CD14-positive monocyte (primary cell): ENCODE measurements around the gene GRK1. TPM values are rescaled to one million over a fixed set of nuclear protein-coding genes. Genes with fewer than 3 reads are reported as not detected.

Source experiments
- DNase-seq, 3 donors: peaks; one replicate each; pipeline ENCODE4 v3.0.0-alpha.2; 2011 to 2022
- H2AFZ ChIP-seq: 2 replicates; pipeline ENCODE4 v1.6.0; 2012; ENCODE audit warnings: mild to moderate bottlenecking, low read depth, low read length, inconsistent platforms; ENCODE audit not compliant: insufficient read depth, poor library complexity, severe bottlenecking
- H3K27ac ChIP-seq, 2 donors: 1 replicate in 1 of 2; 2 replicates in 1 of 2; pipeline ENCODE4 v1.5.1; 2012 to 2013; ENCODE audit warnings: low read length in 2 of 2, control low read depth in 1 of 2, inconsistent platforms in 1 of 2, low read depth in 1 of 2, mild to moderate bottlenecking in 1 of 2
- H3K27me3 ChIP-seq, 2 donors: one replicate each; pipeline versions ENCODE4 v1.6.0 to v1.6.1; 2011 to 2013; ENCODE audit warnings: low read length in 2 of 2; ENCODE audit not compliant: control insufficient read depth in 2 of 2, insufficient read depth in 2 of 2
- H3K36me3 ChIP-seq, 2 donors: replicated peaks in 1 of 2; 1 replicate in 1 of 2; 2 replicates in 1 of 2; pipeline versions ENCODE4 v1.5.1 to v1.6.1; 2012 to 2013; ENCODE audit warnings: low read length in 2 of 2, control low read depth in 1 of 2, inconsistent platforms in 1 of 2, mild to moderate bottlenecking in 1 of 2; ENCODE audit not compliant: insufficient read depth in 2 of 2, control insufficient read depth in 1 of 2
- H3K4me1 ChIP-seq, 2 donors: 1 replicate in 1 of 2; 2 replicates in 1 of 2; pipeline versions ENCODE4 v1.5.1 to v1.6.1; 2012 to 2013; ENCODE audit warnings: low read length in 2 of 2, control low read depth in 1 of 2, inconsistent platforms in 1 of 2, mild to moderate bottlenecking in 1 of 2, moderate library complexity in 1 of 2; ENCODE audit not compliant: insufficient read depth in 2 of 2, control insufficient read depth in 1 of 2
- H3K4me2 ChIP-seq: replicated peaks from 2 replicates; pipeline ENCODE3; 2012; ENCODE audit warnings: low read length, moderate library complexity, mild to moderate bottlenecking; ENCODE audit not compliant: poor library complexity, severe bottlenecking; ENCODE audit errors: extremely low read depth
- H3K4me3 ChIP-seq, 3 experiments: fragments of 200-600 bp in 1 of 3; sonication (generic) in 1 of 3; replicated peaks in 1 of 3; 1 replicate in 2 of 3; 2 replicates in 1 of 3; pipeline ENCODE4 v1.5.1; 2011 to 2013; ENCODE audit warnings: low read length in 3 of 3, mild to moderate bottlenecking in 3 of 3, control low read depth in 2 of 3, low read depth in 2 of 3, inconsistent platforms in 1 of 3, moderate library complexity in 1 of 3
- H3K79me2 ChIP-seq: 2 replicates; pipeline ENCODE4 v1.6.0; 2012; ENCODE audit warnings: mild to moderate bottlenecking, control low read depth, inconsistent platforms, low read length, moderate library complexity; ENCODE audit not compliant: insufficient read depth
- H3K9ac ChIP-seq: 2 replicates; pipeline ENCODE4 v1.6.0; 2017; ENCODE audit warnings: low read length, mild to moderate bottlenecking; ENCODE audit not compliant: insufficient read depth, poor library complexity, severe bottlenecking
- H3K9me3 ChIP-seq, 2 donors: replicated peaks in 1 of 2; 1 replicate in 1 of 2; 2 replicates in 1 of 2; pipeline versions ENCODE4 v1.5.1 to v1.6.1; 2012 to 2013; ENCODE audit warnings: low read length in 2 of 2, control low read depth in 1 of 2; ENCODE audit not compliant: control insufficient read depth in 1 of 2, insufficient read depth in 1 of 2
- H4K20me1 ChIP-seq: 2 replicates; pipeline ENCODE4 v1.6.0; 2012; ENCODE audit warnings: mild to moderate bottlenecking, low read length, control low read depth, moderate library complexity; ENCODE audit not compliant: insufficient read depth
- H3K27ac Mint-ChIP-seq, 7 donors: one replicate each; pipeline ENCODE4 v1.8.0; 2020; ENCODE audit warnings: mild to moderate bottlenecking in 7 of 7, mixed read lengths in 7 of 7, moderate library complexity in 6 of 7, inconsistent platforms in 2 of 7
- H3K27me3 Mint-ChIP-seq, 3 donors: one replicate each; pipeline ENCODE4 v1.8.0; 2021 to 2022; ENCODE audit warnings: low read depth in 3 of 3, mild to moderate bottlenecking in 3 of 3, mixed read lengths in 3 of 3, moderate library complexity in 3 of 3, inconsistent platforms in 1 of 3
- H3K36me3 Mint-ChIP-seq, 2 donors: one replicate each; pipeline ENCODE4 v1.8.0; 2020; ENCODE audit warnings: mixed read lengths in 2 of 2, inconsistent platforms in 1 of 2, mild to moderate bottlenecking in 1 of 2
- H3K4me1 Mint-ChIP-seq: one replicate; pipeline ENCODE4 v1.8.0; 2020; ENCODE audit warnings: mild to moderate bottlenecking, mixed read lengths
- H3K4me3 Mint-ChIP-seq, 2 donors: one replicate each; pipeline ENCODE4 v1.8.0; 2020; ENCODE audit warnings: mild to moderate bottlenecking in 2 of 2, mixed read lengths in 2 of 2, moderate library complexity in 1 of 2
- H3K9me3 Mint-ChIP-seq, 7 donors: one replicate each; pipeline ENCODE4 v1.8.0; 2020 to 2022; ENCODE audit warnings: mixed read lengths in 7 of 7, mild to moderate bottlenecking in 6 of 7, moderate library complexity in 6 of 7, inconsistent platforms in 2 of 7
- CTCF ChIP-seq: fragments of 200-600 bp; IDR thresholded peaks from one replicate; pipeline ENCODE4 v1.8.0; 2022; ENCODE audit warnings: antibody characterized with exemption, mild to moderate bottlenecking
- WGBS: methylation state at CpG from one replicate; pipeline ENCODE4 v1.1.5; 2013; ENCODE audit warnings: missing lambda C conversion rate; ENCODE audit not compliant: insufficient coverage; 5-methylcytosine and 5-hydroxymethylcytosine counted together
- intact Hi-C, 2 donors: fragments of 100-400 bp; cut with micrococcal nuclease; formaldehyde crosslinking; loops; one replicate each; pipeline versions ENCODE4 v1.15.0 to v1.15.1; 2023
- polyA plus RNA-seq, 3 donors: library from polyadenylated mRNA; depleted of rRNA in 1 of 3; unstranded in 2 of 3; stranded (reverse) in 1 of 3; fragments of 300-500 nt in 2 of 3; fragments of >200 nt in 1 of 3; fragmentation: Illumina TruSeq in 2 of 3; gene quantifications; 1 replicate in 2 of 3; 2 replicates in 1 of 3; pipeline ENCODE4 v1.2.3, GENCODE V29; 2012 to 2021

Gene GRK1
- polyA plus RNA-seq, 3 donors = not detected

GRCh38 chr13:113647351-113648215, 19.4 kb upstream of the GRK1 start:
- Mint-ChIP-seq H3K9me3 (peaks cover 20 to 47% (median 40%) of the 10 kb centered on the region in 7 donors), H3K27me3 (peaks cover 4 to 11% (median 6%) of the 10 kb centered on the region in 3 donors), H3K36me3 (peaks cover 0 to 2% of the 10 kb centered on the region in 2 donors), H3K27ac (peak overlapping the region in 1 of 7 donors; percentile 64), H3K4me1 (peaks cover 7% of the 10 kb centered on the region), H3K4me3 (peak overlapping the region in 1 of 2 donors; percentile 48)
- no peak overlapping the region for H2AFZ ChIP-seq
- TF ChIP-seq CTCF = no peak
- intact Hi-C loops = no loop called here
- H3K79me2 ChIP-seq = no peaks in the 10 kb centered on the region
- H3K27ac ChIP-seq = no peak overlapping the region
- 55% methylated on average over 41 of the region's 42 CpGs for WGBS
- no peak overlapping the region for H3K4me2 ChIP-seq
- no peaks in the 10 kb centered on the region for H4K20me1 ChIP-seq
- peaks cover 0 to under 1% of the 10 kb centered on the region in 2 donors for H3K36me3 ChIP-seq
- H3K4me3 ChIP-seq = no peak overlapping the region
- H3K9ac ChIP-seq = no peak overlapping the region
- H3K4me1 ChIP-seq = no peaks in the 10 kb centered on the region
- DNase-seq = no peak
- H3K9me3 ChIP-seq = peaks cover 25 to 27% of the 10 kb centered on the region in 2 donors
- no peaks in the 10 kb centered on the region for H3K27me3 ChIP-seq

GRCh38 chr13:113648216-113648610, 18.8 kb upstream of the GRK1 start:
- Mint-ChIP-seq H3K4me3 (no peak overlapping the region), H3K36me3 (no peaks in the 10 kb centered on the region), H3K27me3 (peaks cover 4 to 13% (median 12%) of the 10 kb centered on the region in 3 donors), H3K27ac (peak overlapping the region in 1 of 7 donors; percentile 12), H3K4me1 (peaks cover 7% of the 10 kb centered on the region), H3K9me3 (peaks cover 16 to 44% (median 37%) of the 10 kb centered on the region in 7 donors)
- Histone ChIP-seq H3K9me3 (peaks cover 24 to 25% of the 10 kb centered on the region in 2 donors), H4K20me1 (no peaks in the 10 kb centered on the region), H3K27ac (no peak overlapping the region), H3K4me1 (no peaks in the 10 kb centered on the region), H3K9ac (no peak overlapping the region), H3K4me2 (no peak overlapping the region), H2AFZ (no peak overlapping the region), H3K27me3 (no peaks in the 10 kb centered on the region), H3K4me3 (no peak overlapping the region), H3K36me3 (no peaks in the 10 kb centered on the region), H3K79me2 (no peaks in the 10 kb centered on the region)
- 98% methylated on average over 7 of the region's 13 CpGs for WGBS
- DNase-seq = no peak
- intact Hi-C loops = no loop called here
- TF ChIP-seq CTCF = no peak
